ENCODE results near the gene ELL2. TPM values are rescaled to one million over a fixed set of nuclear protein-coding genes. Genes with fewer than 3 reads are reported as not detected.

ELL2 gene
- polyA plus RNA-seq, 1 of the 3 experiments (the other 2 are of a cell fraction) = 18.4 TPM

DNA sequence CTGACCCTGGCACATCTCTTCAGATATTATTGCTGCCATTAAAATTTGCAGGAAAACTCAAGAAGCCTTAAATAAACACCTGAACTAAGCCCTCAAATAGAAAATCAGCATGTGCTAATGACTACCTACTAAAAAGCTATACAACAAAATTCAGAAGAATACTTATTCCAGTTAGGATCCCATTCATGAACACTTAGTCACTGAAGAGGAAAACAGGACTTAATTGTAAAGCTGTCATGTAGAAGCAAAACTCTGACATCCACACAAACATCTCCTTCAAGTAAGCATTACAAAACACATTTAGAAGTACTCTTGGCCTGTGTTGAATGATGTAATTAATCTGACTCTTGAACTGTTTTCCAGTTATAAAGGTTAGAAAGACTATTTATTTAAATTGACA lies 19.9 kb downstream of the ELL2 start:
- Histone ChIP-seq H3K27me3 (ENCODE audit: insufficient read depth) (no peaks in the 10 kb centered on the region), H3K36me3 (replicated peaks in 1 of 2; ENCODE audit: control insufficient read depth in 1 of 2, insufficient read depth in 2 of 2, low read length in 1 of 2) (peaks cover 11 to 43% of the 10 kb centered on the region in 2 experiments), H3K4me3 (ENCODE audit: low read depth in 2 of 2, low read length in 1 of 2) (no peak overlapping the region), H2AFZ (ENCODE audit: low read depth) (no peak overlapping the region), H3K4me2 (peak overlapping the region; percentile 33; the same call in 1 of the 2 replicates), H3K27ac (ENCODE audit: low read depth in 2 of 2, low read length in 1 of 2) (no peak overlapping the region), H3K79me2 (ENCODE audit: insufficient read depth) (peaks cover 99% of the 10 kb centered on the region), H3K9me3 (no peaks in the 10 kb centered on the region), H3K9me2 (no peaks in the 10 kb centered on the region), H3F3A (replicated peaks; ENCODE audit: insufficient read depth) (peaks cover 13% of the 10 kb centered on the region), H3K9ac (no peak overlapping the region), H3K4me1 (ENCODE audit: control insufficient read depth in 1 of 2, insufficient read depth in 2 of 2, low read depth in 1 of 2, low read length in 1 of 2) (peaks cover 0 to 16% of the 10 kb centered on the region in 2 experiments; a peak in 3 of 4 replicates), H4K20me1 (ENCODE audit: insufficient read depth) (peaks cover 87% of the 10 kb centered on the region)
- ChIA-PET POLR2A (no interaction called here), CTCF (interaction anchor here (1.0 to 1.8 kb wide), 3 partner anchors 9 to 21 kb away, joined by 3 to 6 read pairs (median 4); no protein-coding TSS in a partner anchor)
- TF ChIP-seq, protein P1, sequence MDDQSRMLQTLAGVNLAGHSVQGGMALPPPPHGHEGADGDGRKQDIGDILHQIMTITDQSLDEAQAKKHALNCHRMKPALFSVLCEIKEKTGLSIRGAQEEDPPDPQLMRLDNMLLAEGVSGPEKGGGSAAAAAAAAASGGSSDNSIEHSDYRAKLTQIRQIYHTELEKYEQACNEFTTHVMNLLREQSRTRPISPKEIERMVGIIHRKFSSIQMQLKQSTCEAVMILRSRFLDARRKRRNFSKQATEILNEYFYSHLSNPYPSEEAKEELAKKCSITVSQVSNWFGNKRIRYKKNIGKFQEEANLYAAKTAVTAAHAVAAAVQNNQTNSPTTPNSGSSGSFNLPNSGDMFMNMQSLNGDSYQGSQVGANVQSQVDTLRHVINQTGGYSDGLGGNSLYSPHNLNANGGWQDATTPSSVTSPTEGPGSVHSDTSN (IDR thresholded peaks at IDR 0.05) = no peak
- TF ChIP-seq FOXJ3 (CRISPR knock-in tag; IDR thresholded peaks at IDR 0.05) = no peak
- TF ChIP-seq MAX (IDR thresholded peaks at IDR 0.05; ENCODE audit: low read depth) = no peak
- no peak for DNase-seq

DNA sequence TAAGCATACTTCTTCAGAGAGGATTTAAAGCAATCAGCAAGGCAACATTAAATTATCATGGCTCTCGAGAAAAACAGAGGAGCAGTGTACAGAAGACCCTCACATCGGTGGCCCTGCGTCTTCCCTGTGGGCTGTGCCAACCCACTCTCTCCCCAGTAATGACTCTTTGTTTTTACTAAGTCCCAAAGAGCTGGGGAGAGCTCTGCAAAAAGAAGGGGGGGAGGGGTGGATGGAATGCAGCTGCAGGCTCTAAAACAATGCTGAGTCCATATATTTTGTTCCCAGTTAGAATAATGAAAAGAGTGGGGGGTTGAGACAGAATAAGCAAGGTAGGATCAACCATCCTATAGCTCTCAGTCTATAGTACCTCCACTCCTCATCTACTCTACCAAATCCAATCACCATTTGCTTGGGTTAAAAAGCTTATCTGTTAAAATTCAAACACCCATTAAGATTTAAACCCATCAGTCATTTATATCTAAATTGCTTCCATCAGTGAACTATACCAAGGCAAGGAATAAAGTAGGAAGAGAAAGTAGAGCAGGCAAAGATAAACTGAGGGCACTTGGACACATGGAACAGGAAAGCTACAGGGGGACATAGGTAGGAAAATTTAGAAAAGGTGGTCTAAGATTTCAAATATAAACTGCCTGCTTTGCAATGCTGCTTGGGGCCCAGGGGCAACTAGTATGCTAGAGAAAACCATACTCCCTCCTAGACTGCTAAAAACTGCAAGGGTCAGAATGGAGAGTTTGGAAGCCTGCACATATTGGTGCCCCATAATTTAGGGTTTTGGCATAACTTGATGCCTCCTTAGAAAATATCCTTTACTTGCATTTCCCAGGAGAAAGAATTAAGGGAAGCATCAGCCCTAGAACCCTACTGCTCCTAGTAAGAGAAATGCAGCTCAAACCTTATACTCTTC lies 20.6 kb downstream of the ELL2 start:
- TF ChIP-seq RXRA (IDR thresholded peaks at IDR 0.05; ENCODE audit: borderline replicate concordance, low read depth) (no peak), MAX (IDR thresholded peaks at IDR 0.05; ENCODE audit: low read depth) (no peak), YY1 (IDR thresholded peaks at IDR 0.05; ENCODE audit: low read depth) (no peak), RFX5 (IDR thresholded peaks at IDR 0.05; ENCODE audit: low read length) (no peak), FOXM1 (IDR thresholded peaks at IDR 0.05; ENCODE audit: low read depth) (no peak), EP300 (IDR thresholded peaks at IDR 0.05; ENCODE audit: borderline replicate concordance in 1 of 2, low read depth in 1 of 2, low read length in 1 of 2) (no peak), JUND (IDR thresholded peaks at IDR 0.05) (no peak), MEF2A (IDR thresholded peaks at IDR 0.05; ENCODE audit: borderline replicate concordance, low read depth) (no peak), FOSL2 (IDR thresholded peaks at IDR 0.05; ENCODE audit: borderline replicate concordance, low read depth) (no peak), TAF1 (IDR thresholded peaks at IDR 0.05; ENCODE audit: borderline replicate concordance, low read depth, low read length) (no peak), TCF12 (IDR thresholded peaks at IDR 0.05) (no peak), NRF1 (IDR thresholded peaks at IDR 0.05; ENCODE audit: low read depth, low read length) (no peak), ELF1 (IDR thresholded peaks at IDR 0.05) (no peak), NFIC (IDR thresholded peaks at IDR 0.05; ENCODE audit: borderline replicate concordance) (no peak), RAD21 (IDR thresholded peaks at IDR 0.05; ENCODE audit: low read length) (no peak)
- TF ChIP-seq, protein P2, sequence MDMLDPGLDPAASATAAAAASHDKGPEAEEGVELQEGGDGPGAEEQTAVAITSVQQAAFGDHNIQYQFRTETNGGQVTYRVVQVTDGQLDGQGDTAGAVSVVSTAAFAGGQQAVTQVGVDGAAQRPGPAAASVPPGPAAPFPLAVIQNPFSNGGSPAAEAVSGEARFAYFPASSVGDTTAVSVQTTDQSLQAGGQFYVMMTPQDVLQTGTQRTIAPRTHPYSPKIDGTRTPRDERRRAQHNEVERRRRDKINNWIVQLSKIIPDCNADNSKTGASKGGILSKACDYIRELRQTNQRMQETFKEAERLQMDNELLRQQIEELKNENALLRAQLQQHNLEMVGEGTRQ (IDR thresholded peaks at IDR 0.05; ENCODE audit: borderline replicate concordance, low read depth, low read length) = no peak
- TF ChIP-seq, protein P3, sequence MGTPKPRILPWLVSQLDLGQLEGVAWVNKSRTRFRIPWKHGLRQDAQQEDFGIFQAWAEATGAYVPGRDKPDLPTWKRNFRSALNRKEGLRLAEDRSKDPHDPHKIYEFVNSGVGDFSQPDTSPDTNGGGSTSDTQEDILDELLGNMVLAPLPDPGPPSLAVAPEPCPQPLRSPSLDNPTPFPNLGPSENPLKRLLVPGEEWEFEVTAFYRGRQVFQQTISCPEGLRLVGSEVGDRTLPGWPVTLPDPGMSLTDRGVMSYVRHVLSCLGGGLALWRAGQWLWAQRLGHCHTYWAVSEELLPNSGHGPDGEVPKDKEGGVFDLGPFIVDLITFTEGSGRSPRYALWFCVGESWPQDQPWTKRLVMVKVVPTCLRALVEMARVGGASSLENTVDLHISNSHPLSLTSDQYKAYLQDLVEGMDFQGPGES (IDR thresholded peaks at IDR 0.05; ENCODE audit: low read depth, low read length) = no peak
- peaks cover 0 to 16% of the 10 kb centered on the region in 2 experiments; a peak in 3 of 4 replicates for H3K4me1 ChIP-seq (ENCODE audit: control insufficient read depth in 1 of 2, insufficient read depth in 2 of 2, low read depth in 1 of 2, low read length in 1 of 2)
- 86% methylated on average over 3 of the region's 3 CpGs for WGBS (ENCODE audit: low lambda C conversion rate)

More for the DNA sequence above, 20.6 kb downstream of the ELL2 start:
- Histone ChIP-seq H4K20me1 (ENCODE audit: insufficient read depth) (peaks cover 80% of the 10 kb centered on the region), H3K9me2 (no peaks in the 10 kb centered on the region), H3K4me3 (ENCODE audit: low read depth in 2 of 2, low read length in 1 of 2) (no peak overlapping the region), H2AFZ (ENCODE audit: low read depth) (no peak overlapping the region), H3K27me3 (ENCODE audit: insufficient read depth) (no peaks in the 10 kb centered on the region), H3K79me2 (ENCODE audit: insufficient read depth) (peaks cover 99% of the 10 kb centered on the region), H3F3A (replicated peaks; ENCODE audit: insufficient read depth) (peaks cover 13% of the 10 kb centered on the region), H3K9me3 (no peaks in the 10 kb centered on the region), H3K36me3 (replicated peaks in 1 of 2; ENCODE audit: control insufficient read depth in 1 of 2, insufficient read depth in 2 of 2, low read length in 1 of 2) (peaks cover 11 to 50% of the 10 kb centered on the region in 2 experiments), H3K9ac (no peak overlapping the region), H3K27ac (ENCODE audit: low read depth in 2 of 2, low read length in 1 of 2) (no peak overlapping the region), H3K4me2 (peak overlapping the region; percentile 33; the same call in 1 of the 2 replicates)
- DNase-seq = peak; percentile 8
- ChIA-PET POLR2A (no interaction called here), CTCF (interaction anchor here (1.0 to 1.8 kb wide), 2 partner anchors 10 to 19 kb away, joined by 4 to 6 read pairs; no protein-coding TSS in a partner anchor)

Measured in SK-N-SH (cell line).